Measurements from ENCODE around the gene VSX1.

The VSX1 gene

DNA sequence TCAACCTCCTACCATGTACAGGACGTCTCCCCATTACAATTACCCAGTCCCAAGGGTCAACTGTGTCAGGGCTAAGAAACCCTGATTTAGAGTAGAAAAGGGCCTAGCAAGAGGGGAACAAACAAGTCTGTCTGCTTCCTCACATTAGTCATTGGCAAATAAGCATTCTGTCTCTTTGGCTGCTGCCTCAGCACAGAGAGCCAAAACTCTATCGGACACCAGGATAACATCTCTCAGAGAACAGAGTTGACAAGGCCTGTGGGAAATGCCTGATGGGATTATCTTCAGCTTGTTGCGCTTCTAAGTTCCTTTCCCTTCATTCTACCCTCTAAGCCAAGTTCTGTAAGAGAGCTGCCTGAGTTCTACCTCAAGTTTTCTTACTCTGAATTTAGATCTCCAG lies 19.0 kb upstream of the VSX1 start:
- TF ChIP-seq ZFX (IDR thresholded peaks at IDR 0.05; ENCODE audit: borderline replicate concordance): no peak
- TF ChIP-seq CTCF (IDR thresholded peaks at IDR 0.05): no peak
- no peak overlapping the region for H3K27ac ChIP-seq

GRCh38 chr20:25099601-25100140 lies 17.7 kb upstream of the VSX1 start:
- no peak for TF ChIP-seq CTCF (IDR thresholded peaks at IDR 0.05)
- no peak for TF ChIP-seq ZFX (IDR thresholded peaks at IDR 0.05; ENCODE audit: borderline replicate concordance)
- no peak overlapping the region for H3K27ac ChIP-seq

- no peak overlapping the region for H3K27ac ChIP-seq
Measured at GRCh38 chr20:25097498-25097897, 15.6 kb upstream of the VSX1 start.

DNA sequence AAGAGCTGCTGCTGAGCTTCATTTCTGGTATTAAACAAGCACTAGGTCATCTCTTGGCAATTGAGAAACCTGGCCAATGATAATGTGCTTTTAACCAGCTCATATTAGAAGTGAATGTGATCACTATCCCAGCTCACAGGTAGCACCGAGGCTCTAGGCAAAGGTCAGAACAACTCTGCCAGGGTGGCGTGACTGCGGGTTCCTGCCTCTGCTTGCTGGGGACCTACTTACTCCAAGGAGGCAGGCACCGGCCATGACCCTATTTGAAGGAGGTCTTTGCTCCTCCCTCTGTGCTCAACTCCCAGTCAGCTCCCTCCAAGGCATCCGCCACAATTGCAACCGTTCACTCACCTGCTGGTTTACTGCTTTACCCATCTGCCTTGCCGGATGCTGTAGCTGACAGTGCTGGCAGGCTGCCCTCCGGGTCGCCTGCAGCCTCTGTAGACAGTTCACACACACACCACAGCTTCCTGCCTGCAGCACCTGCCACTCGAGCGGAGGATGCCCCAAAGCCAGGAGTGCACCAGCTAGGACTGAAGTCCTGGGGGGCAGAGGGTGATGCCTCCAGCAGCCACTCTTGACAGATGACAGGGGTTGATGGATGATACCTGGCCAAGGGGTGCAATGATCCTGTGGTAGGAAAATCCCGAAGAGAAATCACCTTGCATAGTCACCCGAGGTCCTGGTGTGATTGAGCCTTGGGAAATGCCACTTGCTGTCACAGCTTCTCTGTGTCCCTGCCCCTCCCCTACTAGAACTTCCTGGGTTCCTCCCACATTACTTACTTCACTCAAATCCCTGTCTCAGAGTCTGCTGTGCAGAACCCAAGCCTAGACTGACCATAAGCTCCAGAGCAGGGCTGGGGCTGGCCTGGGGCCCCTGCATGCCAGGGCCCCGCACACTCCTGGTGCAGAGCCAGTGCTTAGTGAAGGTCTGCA lies 8.8 kb upstream of the VSX1 start:
- TF ChIP-seq ZFX (IDR thresholded peaks at IDR 0.05; ENCODE audit: borderline replicate concordance): no peak
- TF ChIP-seq CTCF (IDR thresholded peaks at IDR 0.05): no peak
- no peak overlapping the region for H3K27ac ChIP-seq

More at GRCh38 chr20:25097498-25097897, 15.6 kb upstream of the VSX1 start:
- TF ChIP-seq ZFX (IDR thresholded peaks at IDR 0.05; ENCODE audit: borderline replicate concordance): no peak
- TF ChIP-seq CTCF (IDR thresholded peaks at IDR 0.05): no peak

GRCh38 chr20:25089662-25090061 lies 7.7 kb upstream of the VSX1 start:
- TF ChIP-seq CTCF (IDR thresholded peaks at IDR 0.05) (no peak), ZFX (IDR thresholded peaks at IDR 0.05; ENCODE audit: borderline replicate concordance) (no peak)
- H3K27ac ChIP-seq: no peak overlapping the region

DNA sequence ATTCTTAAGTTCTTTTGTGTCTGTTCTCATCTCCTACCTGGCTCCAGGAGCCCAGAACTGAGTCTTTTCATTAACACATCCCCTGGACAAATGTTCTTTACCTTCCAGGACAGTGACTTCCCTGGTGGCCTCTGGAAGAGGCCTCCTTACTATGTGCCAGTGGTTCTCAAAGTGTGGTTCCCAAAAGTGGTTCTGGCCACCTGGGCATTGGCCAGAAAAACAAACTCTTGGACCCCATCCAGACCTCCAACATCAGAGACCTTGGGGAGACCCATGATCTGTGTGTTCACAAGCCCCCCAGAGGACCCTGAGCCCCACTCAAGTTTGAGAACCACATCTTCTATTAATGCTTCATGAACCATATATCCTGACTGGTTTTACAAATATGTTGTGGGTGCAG lies 7.2 kb upstream of the VSX1 start:
- no peak overlapping the region for H3K27ac ChIP-seq

More for the DNA sequence above, 7.2 kb upstream of the VSX1 start:
- TF ChIP-seq CTCF (IDR thresholded peaks at IDR 0.05) (no peak), ZFX (IDR thresholded peaks at IDR 0.05; ENCODE audit: borderline replicate concordance) (no peak)

All from 22Rv1 (cell line).